ENCODE measurements around the gene CUX1.

DNA sequence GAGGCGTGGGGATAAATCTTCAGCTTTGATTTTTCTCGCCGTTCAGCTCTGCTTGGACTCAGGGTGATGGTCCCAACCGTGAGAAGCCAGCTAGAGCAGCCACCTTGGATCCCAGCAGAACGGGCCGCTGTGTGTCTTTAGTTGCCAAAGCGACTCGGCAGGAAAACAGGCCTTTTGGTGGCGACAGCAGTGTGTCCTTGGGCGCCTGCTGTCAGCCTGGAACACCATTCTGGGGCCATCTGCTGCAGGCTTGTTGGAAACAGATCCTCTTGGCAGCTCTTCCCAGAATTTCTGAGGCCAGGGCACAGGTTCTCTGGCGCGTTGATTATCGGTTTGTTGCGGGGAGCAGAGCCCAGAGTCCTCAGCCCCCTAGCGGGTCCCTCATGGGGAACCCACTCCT lies 97.6 kb downstream of the CUX1 start:
- TF ChIP-seq, protein P1, sequence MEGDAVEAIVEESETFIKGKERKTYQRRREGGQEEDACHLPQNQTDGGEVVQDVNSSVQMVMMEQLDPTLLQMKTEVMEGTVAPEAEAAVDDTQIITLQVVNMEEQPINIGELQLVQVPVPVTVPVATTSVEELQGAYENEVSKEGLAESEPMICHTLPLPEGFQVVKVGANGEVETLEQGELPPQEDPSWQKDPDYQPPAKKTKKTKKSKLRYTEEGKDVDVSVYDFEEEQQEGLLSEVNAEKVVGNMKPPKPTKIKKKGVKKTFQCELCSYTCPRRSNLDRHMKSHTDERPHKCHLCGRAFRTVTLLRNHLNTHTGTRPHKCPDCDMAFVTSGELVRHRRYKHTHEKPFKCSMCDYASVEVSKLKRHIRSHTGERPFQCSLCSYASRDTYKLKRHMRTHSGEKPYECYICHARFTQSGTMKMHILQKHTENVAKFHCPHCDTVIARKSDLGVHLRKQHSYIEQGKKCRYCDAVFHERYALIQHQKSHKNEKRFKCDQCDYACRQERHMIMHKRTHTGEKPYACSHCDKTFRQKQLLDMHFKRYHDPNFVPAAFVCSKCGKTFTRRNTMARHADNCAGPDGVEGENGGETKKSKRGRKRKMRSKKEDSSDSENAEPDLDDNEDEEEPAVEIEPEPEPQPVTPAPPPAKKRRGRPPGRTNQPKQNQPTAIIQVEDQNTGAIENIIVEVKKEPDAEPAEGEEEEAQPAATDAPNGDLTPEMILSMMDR (IDR thresholded peaks at IDR 0.05) = no peak
- TF ChIP-seq POLR2A (IDR thresholded peaks at IDR 0.05) = no peak
